ENCODE measurements around the gene CTXND1.

CTXND1 gene

GRCh38 chr15:80177156-80177555 lies 74.9 kb downstream of the CTXND1 start:
- peak; percentile 47 for DNase-seq (ENCODE audit: low read depth)
- TF ChIP-seq CTCF (conservative IDR thresholded peaks at IDR 0.05; ENCODE audit: low read length): no peak
- no peak overlapping the region for H3K4me3 ChIP-seq (ENCODE audit: low read length)

- no peak for DNase-seq (ENCODE audit: low read depth)
- no peak for TF ChIP-seq CTCF (conservative IDR thresholded peaks at IDR 0.05; ENCODE audit: low read length)
- no peak overlapping the region for H3K4me3 ChIP-seq (ENCODE audit: low read length)
Observed at GRCh38 chr15:80176443-80176842, 75.6 kb downstream of the CTXND1 start.

- no peak for TF ChIP-seq CTCF (conservative IDR thresholded peaks at IDR 0.05; ENCODE audit: low read length)
- no peak for DNase-seq (ENCODE audit: low read depth)
- H3K4me3 ChIP-seq (ENCODE audit: low read length): no peak overlapping the region
Observed at GRCh38 chr15:80175436-80175835, 76.6 kb downstream of the CTXND1 start.

- DNase-seq (ENCODE audit: low read depth): peak; percentile 85
- TF ChIP-seq CTCF (conservative IDR thresholded peaks at IDR 0.05; ENCODE audit: low read length): no peak
- no peak overlapping the region for H3K4me3 ChIP-seq (ENCODE audit: low read length)
Observed at GRCh38 chr15:80174017-80174746, 77.8 kb downstream of the CTXND1 start.

GRCh38 chr15:80173022-80173759 lies 78.8 kb downstream of the CTXND1 start:
- TF ChIP-seq CTCF (conservative IDR thresholded peaks at IDR 0.05; ENCODE audit: low read length): peak; percentile 58
- DNase-seq (ENCODE audit: low read depth): peak; percentile 32
- no peak overlapping the region for H3K4me3 ChIP-seq (ENCODE audit: low read length)

- no peak for TF ChIP-seq CTCF (conservative IDR thresholded peaks at IDR 0.05; ENCODE audit: low read length)
- no peak for DNase-seq (ENCODE audit: low read depth)
- H3K4me3 ChIP-seq (ENCODE audit: low read length): no peak overlapping the region
Observed at GRCh38 chr15:80172401-80172800, 79.6 kb downstream of the CTXND1 start.

GRCh38 chr15:80171787-80172186 lies 80.2 kb downstream of the CTXND1 start:
- no peak for TF ChIP-seq CTCF (conservative IDR thresholded peaks at IDR 0.05; ENCODE audit: low read length)
- H3K4me3 ChIP-seq (ENCODE audit: low read length): no peak overlapping the region
- no peak for DNase-seq (ENCODE audit: low read depth)
